HG02571 (cell line): ENCODE data around the gene NCAPG.
A peak's percentile ranks its signal among the peaks of the same experiment; 100 is the strongest.
"Not testable (repeated sequence)": the region's sequence is repeated elsewhere in the genome, so short reads cannot be mapped to it uniquely, and the experiment has no call there.

ENCODE experiments used
- ATAC-seq: cut with Tn5 transposase; IDR thresholded peaks from one replicate; pipeline ENCODE4 v1.9.1; 2021; ENCODE audit warnings: mild to moderate bottlenecking, moderate library complexity; ENCODE audit not compliant: unreplicated experiment

NCAPG gene

DNA sequence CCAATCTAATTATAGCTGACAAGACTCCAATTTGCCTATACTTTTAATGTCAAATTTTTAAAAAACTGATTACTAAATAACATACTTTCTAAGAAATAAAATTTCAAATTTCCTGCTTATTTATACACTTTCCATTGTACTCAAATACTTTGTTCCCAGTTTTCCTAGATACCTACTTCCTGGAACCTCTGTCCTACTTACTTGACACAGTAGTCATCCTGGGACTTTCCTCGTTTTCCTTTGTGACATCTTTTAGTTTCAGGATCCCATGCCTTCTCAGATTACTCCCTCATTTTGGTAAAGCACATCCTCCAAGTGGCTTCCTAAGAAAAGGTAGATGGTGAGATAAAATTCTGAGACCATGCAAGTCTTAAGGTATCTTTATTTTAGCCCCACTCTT lies 16.0 kb upstream of the NCAPG start:
- no peak for ATAC-seq

DNA sequence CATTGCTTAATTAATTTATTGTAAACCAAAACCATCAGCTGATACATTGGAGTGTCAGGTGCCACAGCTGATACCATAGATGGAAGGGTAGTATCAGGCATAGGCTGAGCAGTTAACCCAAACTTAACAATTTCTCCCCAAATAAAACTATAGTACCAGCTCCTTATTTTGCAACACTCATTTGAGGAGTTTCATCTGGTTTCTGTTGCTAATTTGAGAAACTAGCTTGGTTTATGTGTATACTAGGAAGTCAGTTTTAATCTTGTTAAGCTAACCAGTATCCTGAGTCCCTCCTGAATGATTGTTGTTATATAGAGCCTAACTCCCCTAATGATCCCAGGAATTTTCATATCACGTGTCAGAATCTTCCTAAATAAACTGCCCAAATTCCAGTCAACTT lies 13.0 kb upstream of the NCAPG start:
- ATAC-seq: no peak

DNA sequence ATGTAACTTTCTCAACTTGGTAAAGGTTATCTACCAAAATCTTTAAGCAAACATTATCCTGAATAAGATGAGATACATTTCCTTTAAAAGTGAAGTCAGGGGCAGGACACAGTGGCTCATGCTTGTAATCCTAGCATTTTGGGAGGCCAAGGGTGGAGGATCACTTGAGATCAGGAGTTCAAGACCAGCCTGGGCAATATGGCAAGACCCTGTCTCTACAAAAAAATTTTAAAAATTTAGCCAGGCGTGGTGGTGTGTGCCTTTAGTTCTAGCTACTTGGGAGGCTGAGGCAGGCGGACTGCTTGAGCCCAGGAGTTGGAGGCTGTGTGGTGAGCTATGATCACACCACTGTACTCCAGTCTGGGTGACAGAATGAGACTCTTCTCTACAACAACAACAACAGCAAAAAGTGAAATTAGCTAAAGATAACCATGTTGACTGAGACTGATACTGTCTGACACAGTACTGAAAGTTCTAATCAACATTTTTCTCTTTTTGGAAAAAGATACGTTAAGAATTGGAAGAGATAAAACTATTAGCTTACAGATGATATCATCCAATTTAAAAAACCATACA lies 5.1 kb upstream of the NCAPG start:
- ATAC-seq: no peak

DNA sequence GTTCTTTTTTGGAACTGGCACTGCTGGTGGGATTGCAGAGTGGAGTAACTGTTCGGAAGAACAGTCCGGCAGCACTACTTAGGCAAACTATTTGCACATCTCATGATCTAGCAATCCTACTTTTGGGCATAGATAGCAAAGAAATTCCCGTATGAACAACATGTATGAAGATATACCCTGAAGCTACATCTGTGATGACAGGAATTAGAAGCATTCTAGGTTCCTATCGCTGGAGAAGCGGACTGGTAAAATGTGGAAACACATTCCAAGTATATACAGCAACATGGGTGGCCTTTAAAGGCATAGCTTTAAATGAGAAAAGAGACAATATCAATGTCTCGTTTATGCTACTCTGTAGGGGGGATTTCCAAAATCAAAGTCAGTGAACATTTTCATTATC lies 3.3 kb upstream of the NCAPG start:
- no peak for ATAC-seq

DNA sequence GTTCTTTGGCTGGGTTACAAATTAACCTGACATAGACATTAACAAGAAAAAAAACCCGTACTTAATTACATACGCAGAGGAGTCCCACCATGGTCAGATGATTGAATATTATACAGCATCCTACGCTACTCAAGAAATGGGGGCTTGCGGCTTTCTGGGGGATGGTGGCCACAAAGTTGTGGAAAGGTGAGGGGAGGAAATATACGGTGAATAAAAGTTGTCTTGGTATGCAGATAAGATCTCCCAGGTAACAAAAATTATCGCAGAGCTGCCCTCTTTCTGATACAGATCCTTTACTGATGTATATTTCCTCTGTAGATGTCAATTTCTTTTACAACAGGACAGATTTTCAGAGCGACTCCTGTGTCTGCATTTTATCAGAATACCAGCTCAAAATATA lies 1.1 kb upstream of the NCAPG start:
- no peak for ATAC-seq

DNA sequence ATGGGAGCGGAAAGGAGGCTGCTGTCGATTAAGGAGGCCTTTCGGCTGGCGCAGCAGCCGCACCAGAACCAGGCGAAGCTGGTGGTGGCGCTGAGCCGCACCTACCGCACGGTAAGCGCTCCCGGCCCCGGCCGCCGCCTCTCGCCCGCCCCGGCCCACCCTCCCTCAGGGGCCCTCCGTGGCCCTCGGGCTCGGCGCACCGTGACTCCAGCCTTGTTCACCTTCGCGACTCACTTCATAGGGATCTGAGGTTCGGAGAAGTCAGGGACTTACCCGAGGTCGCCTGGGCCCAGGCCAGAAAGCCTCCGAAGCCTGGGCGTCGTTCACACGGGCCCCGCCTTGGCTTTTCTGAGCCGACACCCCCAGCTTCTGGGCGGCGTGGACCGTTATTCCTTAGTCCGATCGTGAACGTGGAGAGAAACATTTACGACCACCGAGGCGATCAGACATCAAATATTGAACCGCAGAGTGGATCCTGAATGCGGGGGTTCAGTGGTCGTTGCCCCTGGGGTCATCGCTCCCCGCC lies 362 bp downstream of the NCAPG start:
- peak; percentile 25 for ATAC-seq

DNA sequence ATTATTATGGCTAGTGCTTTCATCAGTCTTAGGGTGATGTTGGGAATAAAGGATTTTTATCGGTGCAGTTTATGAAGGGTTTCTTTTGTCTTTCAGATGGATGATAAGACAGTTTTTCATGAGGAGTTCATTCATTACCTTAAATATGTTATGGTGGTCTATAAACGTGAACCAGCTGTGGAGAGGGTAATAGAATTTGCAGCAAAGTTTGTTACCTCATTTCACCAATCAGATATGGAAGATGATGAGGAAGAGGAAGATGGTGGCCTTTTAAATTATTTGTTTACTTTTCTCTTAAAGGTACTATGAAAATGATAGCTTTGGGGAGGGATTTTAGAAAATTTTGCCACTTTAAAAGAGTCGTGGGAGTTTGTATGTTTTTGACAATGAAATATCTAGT lies 1.3 kb downstream of the NCAPG start:
- no peak for ATAC-seq

DNA sequence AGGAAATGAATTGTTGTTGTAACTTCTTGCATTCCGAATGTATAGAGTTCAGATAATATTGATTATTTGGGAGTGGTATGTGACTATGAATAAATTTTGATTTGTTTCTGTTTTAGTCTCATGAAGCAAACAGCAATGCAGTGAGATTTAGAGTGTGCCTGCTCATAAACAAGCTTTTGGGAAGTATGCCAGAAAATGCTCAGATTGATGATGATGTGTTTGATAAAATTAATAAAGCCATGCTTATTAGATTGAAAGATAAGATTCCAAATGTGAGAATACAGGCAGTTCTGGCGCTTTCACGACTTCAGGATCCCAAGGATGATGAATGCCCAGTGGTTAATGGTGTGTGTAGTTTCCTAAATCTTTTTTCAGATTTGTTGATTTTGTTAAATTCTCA lies 2.0 kb downstream of the NCAPG start:
- ATAC-seq: no peak

DNA sequence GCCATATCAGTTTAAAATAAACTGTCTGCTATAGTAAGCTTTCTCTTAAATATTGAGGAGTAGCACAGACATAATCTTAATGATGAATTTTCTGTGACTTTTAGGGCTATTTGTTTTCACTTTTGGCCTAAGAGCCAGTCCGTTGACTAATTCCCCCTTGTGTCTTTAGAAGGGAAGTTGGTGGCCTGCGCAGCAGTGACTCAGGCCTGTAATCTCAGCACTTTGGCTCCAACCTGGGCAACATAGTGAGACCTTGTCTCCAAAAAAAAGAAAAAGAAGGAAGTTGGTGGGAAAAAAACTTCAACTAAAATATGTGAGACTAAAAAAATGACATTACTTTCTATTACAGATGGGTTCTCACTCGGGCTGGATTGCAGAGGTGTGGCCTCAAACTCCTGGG lies 3.4 kb downstream of the NCAPG start:
- ATAC-seq: no peak

DNA sequence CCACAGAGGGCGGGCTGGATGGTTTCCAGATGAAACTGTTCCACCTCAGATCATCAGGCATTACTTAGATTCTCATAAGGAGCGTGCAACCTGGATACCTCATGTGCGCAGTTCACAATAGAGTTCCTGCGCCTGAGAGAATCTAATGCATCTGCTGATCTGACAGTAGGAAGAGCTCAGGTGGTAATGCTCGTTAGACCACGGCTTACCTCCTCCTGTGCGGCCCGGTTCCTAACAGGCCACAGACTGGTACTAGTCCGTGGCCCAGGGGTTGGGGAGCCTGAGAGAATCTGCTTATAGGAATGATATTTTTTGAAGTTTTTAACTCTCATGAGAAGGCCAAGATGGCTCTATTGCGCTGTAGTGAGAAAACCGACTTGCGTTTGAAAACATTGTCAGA lies 5.4 kb downstream of the NCAPG start:
- no peak for ATAC-seq

DNA sequence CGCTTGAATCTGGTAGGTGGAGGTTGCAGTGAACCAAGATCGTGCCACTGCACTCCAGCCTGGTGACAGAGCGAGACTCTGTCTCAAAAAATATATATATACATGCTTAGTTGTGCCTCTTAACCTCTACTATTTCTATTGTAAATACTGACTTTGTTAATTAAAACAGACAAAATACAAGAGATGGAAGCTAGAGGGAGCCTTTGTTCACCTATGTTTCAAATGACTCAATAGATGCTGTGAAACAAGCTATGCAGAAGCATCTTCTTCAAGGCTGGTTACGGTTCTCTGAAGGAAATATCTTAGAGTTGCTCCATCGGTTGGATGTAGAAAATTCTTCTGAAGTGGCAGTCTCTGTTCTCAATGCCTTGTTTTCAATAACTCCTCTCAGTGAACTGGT lies 6.2 kb downstream of the NCAPG start:
- ATAC-seq: peak; percentile 82

DNA sequence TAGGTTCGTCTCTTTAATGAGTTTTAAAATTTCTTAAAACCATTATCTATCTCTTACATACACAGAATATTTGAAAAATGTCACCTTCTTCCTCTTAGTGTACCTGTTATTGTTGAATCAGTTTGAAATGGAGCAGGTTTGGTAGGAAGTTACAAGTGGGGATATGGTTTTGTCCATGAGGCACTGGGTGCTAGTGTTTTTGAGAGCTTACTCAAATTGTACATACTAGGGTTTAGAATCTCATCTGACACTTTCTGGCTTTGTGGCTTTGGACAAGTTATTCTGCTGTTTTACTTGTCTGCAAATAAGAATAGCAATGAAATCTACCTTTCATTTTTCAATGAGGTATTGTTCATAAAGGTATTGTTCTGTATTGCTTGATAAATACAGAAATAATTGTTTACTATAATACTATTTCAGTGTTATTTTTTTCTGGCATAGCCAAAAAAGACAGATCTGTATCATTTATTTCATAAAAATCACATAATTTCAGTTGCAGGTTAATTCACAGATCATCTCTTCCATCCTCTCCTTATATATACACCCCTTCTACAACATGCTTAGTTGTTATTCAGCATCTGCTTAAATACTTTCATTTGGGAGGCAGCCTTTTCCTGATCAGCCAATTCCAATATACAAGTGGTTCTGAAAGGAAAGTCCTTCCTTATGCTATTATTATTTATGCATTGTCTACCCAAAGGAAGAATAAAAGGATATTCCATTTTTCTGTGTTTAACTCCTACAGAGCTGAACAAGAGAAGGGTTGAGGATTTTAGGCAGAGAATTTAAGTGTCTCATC lies 13.3 kb downstream of the NCAPG start:
- ATAC-seq: no peak

DNA sequence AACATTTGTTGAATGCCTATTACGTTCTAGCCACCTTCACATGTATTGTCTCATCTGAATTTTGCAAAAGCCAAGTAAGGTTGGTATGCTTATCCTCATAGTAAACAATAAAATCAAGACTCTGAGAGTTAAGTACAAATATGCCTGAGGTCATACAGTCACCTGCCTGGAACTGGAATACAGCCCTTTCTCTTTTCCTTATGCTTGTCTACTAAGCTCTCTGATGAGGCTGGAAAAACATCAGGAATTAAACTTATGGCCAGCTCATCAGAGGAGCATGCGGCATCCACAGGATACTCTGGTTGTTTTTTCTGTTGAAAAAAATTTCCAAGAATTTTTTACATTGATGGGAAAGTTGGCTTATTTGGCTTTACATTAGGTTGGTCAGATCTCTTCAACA lies 35.5 kb downstream of the NCAPG start:
- no peak for ATAC-seq

DNA sequence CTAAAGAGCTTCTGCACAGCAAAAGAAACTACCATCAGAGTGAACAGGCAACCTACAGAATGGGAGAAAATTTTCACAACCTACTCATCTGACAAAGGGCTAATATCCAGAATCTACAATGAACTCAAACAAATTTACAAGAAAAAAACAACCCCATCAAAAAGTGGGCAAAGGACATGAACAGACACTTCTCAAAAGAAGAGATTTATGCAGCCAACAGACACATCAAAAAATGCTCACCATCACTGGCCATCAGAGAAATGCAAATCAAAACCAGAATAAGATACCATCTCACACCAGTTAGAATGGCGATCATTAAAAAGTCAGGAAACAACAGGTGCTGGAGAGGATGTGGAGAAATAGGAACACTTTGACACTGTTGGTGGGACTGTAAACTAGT lies 39.5 kb downstream of the NCAPG start:
- ATAC-seq: not testable (repeated sequence)

DNA sequence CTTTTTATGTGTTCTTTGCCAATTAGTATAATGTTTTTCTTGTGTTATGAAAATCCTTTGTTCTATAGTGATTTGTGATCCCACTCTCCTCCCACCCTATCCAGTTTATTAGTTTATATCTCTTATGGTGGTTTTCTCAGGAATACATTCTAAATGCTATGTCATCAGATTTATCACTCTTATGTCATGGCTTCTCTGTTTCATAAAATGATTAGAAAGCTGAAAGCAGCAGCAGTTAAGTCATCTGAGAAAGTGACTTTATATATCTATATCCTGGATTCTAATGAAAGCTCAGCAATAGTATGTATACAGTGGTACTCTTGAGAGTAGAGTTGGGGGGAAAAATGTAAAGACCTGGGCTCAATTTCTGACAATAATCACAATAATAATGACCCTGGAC lies 41.2 kb downstream of the NCAPG start:
- ATAC-seq: no peak

DNA sequence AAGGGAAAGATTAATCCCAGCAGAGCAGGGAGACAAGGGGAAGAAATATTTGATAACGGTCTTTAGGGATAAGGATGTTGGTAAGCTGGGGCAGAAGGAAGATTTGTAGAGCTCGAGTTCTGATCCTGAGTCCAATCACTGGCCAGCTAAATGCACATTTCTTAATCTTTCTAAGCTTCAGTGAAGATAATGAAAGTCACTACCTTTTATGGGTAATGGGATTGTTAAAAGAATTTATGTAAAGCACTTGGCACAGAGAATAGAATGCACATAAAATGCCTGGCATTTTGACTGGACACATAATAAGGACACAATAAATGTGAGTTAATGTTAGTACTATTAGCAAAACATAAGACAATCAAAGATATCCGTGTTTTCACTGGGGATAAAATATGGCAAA lies 43.3 kb downstream of the NCAPG start:
- no peak for ATAC-seq

DNA sequence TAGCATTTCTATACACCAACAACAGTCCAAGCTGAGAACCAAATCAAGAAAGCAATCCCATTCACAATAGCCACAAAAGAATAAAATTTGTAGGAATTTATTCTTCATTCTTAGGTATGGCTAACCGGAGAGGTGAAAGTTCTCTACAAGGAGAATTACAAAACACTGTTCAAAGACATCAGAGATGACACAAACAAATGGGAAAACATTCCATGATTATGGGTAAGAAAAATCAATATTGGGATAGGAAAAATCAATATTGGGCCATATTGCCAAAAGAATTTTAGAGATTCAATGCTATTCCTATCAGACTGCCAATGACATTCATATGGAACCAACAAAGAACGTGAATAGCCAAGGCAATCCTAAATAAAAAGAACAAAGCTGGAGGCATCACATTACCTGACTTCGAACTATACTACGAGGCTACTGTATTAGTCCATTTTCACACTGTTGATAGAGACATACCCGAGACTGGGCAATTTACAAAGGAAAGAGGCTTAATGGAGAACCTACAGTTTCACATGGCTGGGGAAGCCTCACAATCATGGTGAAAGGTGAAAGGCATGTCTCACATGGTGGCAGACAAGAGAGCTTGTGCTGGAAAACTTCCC lies 49.1 kb downstream of the NCAPG start:
- ATAC-seq: no peak

DNA sequence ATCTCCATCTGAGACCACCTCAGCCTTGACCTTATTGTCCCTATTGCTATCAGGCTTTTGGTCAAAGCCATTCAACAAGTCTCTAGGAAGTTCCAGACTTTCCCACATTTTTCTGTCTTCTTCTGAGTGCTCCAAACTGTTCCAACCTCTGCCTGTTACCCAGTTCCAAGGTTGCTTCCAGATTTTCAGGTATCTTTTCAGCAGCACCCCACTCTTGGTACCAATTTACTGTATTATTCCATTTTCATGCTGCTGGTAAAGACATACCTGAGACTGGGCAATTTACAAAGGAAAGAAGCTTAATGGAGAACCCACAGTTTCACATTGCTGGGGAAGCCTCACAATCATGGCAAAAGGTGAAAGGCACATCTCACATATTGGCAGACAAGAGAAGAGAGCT lies 51.1 kb downstream of the NCAPG start:
- not testable (repeated sequence) for ATAC-seq

DNA sequence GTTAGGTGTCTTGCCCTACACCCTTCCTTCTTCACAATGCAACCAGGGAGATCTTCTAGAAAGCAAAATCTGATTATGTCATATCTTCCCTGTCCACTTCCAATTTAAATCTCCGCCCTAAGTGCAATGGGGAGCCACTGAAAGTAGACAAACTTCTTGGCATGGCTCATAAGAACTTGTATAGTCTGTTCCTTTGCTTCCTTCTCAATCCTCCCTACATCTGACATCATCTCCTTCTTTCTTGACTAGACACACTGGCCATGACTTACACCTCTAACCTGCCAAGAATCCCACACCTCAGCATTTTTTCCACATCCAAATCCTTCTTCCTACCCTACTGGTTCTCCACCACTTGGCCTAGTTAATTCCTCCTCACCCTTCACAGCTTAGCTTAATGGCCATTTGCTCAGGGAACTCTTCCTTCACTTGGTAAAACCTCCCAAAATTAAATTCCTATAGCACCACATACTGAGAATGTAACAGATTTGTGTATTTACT lies 55.1 kb downstream of the NCAPG start:
- no peak for ATAC-seq

DNA sequence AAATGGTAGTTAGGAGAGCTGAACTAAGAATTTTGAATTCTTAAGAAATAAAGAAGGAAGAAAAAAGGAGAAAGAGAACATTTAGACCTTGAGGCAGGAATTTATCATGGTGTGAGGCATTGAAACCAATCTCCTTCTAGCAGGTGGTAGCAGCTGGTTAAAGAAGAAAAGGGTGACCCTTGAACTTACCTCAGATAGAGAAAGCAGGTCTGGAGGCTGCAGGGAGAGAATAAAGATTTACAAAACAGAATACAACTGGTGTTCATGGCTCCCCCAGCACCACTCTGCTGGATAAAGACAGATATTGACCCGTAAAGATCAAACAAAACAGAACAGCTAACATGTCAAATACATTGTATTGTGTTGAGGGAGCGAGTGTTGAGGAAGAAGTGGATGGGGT lies 56.0 kb downstream of the NCAPG start:
- no peak for ATAC-seq

DNA sequence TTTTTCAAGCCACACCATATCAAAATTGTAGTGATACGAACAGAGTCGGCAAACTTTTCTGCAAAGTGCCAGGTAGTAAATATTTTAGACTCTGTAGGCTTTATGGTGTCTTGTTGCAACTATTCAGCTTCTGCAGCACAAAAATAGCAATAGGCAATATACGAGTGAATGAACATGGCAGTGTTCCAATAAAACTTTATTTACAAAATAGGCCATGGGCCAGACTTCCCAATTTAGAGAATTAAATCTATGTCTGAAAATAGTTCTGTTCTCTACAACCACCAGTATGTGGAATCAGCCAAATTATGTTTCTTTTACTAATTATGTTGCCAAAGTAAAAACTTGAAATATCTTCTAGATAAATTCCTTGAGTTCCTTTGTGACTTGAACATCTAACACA lies 56.5 kb downstream of the NCAPG start:
- ATAC-seq: no peak

DNA sequence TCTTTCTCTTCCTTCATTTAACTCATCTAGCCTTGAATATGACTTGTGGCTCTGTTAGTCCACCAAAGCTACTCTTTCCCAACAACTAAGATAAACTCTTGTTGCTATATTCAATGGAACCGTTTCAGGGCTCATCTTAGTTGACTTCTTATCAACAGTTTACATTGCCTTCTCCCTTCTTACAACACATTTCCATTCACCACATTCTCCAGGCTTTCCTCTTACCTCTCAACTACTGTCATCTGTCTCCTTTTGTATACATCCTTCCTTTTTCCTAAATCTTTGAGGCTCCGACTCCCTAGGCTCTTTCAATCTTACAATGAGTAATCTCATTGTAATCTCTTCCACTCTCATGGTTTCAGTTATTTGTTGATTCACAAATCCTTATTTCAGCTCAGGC lies 58.5 kb downstream of the NCAPG start:
- no peak for ATAC-seq
